ENCODE measurements around the gene FXYD1.
"Not testable (repeated sequence)": the region's sequence is repeated elsewhere in the genome, so short reads cannot be mapped to it uniquely, and the experiment has no call there.

DNA sequence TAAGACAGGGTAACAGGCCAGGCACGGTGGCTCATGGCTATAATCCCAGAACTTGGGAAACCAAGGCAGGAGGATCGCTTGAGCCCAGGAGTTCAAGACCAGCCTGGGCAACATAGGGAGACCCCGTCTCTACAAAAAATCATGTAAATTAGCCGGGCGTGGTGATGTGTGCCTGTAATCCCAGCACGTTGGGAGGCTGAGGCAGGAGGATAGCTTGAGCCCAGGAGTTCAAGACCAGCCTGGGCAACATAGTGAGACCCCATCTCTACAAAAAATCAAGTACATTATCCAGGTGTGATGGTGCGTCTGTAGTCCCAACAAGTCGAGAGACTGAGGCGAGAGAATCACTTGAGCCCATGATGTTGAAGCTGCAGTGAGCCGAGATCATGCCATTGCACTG lies 35.0 kb upstream of the FXYD1 start:
- not testable (repeated sequence) for TF ChIP-seq POLR2AphosphoS5 (IDR thresholded peaks at IDR 0.05; ENCODE audit: low read depth, low read length); TAF1 (IDR thresholded peaks at IDR 0.05; ENCODE audit: low read depth, low read length); POLR2A (IDR thresholded peaks at IDR 0.05; ENCODE audit: low read depth, low read length); POU2F2 (IDR thresholded peaks at IDR 0.05; ENCODE audit: low read depth, low read length); SPI1 (IDR thresholded peaks at IDR 0.05; ENCODE audit: low read depth, low read length); PAX5 (IDR thresholded peaks at IDR 0.05; ENCODE audit: insufficient read depth, low read length, severe bottlenecking)

All from GM12891 (cell line).